GM23248 (cell line): Measurements from ENCODE around the gene CAMK2B.

Source experiments
- EZH2 ChIP-seq: fragments of 200-600 bp; sonication (generic); IDR thresholded peaks from 2 replicates; pipeline ENCODE4 v1.6.1; 2018; ENCODE audit warnings: antibody characterized with exemption, mild to moderate bottlenecking; ENCODE audit not compliant: insufficient read depth, poor library complexity, severe bottlenecking
- EZH2phosphoT487 ChIP-seq: fragments of 200-600 bp; sonication (generic); IDR thresholded peaks from 2 replicates; pipeline ENCODE4 v1.6.1; 2018; ENCODE audit warnings: antibody characterized with exemption, moderate library complexity, mild to moderate bottlenecking, low read depth; ENCODE audit not compliant: insufficient read depth

GRCh38 chr7:44217852-44218402 lies 107.5 kb downstream of the CAMK2B start:
- TF ChIP-seq EZH2 (no peak), EZH2phosphoT487 (no peak)
